ENCODE measurements around the gene MED10. TPM values are rescaled to one million over a fixed set of nuclear protein-coding genes. Genes with fewer than 3 reads are reported as not detected.

MED10 gene
- total and polyA plus RNA-seq, 2 experiments from 2014 or later, result 16.0 to 58.1 TPM

GRCh38 chr5:6396836-6397535, 18.6 kb upstream of the MED10 start (continued):
- TF ChIP-seq, protein P1, sequence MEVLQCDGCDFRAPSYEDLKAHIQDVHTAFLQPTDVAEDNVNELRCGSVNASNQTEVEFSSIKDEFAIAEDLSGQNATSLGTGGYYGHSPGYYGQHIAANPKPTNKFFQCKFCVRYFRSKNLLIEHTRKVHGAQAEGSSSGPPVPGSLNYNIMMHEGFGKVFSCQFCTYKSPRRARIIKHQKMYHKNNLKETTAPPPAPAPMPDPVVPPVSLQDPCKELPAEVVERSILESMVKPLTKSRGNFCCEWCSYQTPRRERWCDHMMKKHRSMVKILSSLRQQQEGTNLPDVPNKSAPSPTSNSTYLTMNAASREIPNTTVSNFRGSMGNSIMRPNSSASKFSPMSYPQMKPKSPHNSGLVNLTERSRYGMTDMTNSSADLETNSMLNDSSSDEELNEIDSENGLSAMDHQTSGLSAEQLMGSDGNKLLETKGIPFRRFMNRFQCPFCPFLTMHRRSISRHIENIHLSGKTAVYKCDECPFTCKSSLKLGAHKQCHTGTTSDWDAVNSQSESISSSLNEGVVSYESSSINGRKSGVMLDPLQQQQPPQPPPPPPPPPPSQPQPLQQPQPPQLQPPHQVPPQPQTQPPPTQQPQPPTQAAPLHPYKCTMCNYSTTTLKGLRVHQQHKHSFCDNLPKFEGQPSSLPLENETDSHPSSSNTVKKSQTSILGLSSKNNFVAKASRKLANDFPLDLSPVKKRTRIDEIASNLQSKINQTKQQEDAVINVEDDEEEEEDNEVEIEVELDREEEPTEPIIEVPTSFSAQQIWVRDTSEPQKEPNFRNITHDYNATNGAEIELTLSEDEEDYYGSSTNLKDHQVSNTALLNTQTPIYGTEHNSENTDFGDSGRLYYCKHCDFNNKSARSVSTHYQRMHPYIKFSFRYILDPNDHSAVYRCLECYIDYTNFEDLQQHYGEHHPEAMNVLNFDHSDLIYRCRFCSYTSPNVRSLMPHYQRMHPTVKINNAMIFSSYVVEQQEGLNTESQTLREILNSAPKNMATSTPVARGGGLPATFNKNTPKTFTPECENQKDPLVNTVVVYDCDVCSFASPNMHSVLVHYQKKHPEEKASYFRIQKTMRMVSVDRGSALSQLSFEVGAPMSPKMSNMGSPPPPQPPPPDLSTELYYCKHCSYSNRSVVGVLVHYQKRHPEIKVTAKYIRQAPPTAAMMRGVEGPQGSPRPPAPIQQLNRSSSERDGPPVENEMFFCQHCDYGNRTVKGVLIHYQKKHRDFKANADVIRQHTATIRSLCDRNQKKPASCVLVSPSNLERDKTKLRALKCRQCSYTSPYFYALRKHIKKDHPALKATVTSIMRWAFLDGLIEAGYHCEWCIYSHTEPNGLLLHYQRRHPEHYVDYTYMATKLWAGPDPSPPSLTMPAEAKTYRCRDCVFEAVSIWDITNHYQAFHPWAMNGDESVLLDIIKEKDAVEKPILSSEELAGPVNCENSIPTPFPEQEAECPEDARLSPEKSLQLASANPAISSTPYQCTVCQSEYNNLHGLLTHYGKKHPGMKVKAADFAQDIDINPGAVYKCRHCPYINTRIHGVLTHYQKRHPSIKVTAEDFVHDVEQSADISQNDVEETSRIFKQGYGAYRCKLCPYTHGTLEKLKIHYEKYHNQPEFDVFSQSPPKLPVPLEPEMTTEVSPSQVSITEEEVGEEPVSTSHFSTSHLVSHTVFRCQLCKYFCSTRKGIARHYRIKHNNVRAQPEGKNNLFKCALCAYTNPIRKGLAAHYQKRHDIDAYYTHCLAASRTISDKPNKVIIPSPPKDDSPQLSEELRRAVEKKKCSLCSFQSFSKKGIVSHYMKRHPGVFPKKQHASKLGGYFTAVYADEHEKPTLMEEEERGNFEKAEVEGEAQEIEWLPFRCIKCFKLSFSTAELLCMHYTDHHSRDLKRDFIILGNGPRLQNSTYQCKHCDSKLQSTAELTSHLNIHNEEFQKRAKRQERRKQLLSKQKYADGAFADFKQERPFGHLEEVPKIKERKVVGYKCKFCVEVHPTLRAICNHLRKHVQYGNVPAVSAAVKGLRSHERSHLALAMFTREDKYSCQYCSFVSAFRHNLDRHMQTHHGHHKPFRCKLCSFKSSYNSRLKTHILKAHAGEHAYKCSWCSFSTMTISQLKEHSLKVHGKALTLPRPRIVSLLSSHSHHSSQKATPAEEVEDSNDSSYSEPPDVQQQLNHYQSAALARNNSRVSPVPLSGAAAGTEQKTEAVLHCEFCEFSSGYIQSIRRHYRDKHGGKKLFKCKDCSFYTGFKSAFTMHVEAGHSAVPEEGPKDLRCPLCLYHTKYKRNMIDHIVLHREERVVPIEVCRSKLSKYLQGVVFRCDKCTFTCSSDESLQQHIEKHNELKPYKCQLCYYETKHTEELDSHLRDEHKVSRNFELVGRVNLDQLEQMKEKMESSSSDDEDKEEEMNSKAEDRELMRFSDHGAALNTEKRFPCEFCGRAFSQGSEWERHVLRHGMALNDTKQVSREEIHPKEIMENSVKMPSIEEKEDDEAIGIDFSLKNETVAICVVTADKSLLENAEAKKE (CRISPR knock-in tag; IDR thresholded peaks at IDR 0.05), result no peak
- TF ChIP-seq, protein P2, sequence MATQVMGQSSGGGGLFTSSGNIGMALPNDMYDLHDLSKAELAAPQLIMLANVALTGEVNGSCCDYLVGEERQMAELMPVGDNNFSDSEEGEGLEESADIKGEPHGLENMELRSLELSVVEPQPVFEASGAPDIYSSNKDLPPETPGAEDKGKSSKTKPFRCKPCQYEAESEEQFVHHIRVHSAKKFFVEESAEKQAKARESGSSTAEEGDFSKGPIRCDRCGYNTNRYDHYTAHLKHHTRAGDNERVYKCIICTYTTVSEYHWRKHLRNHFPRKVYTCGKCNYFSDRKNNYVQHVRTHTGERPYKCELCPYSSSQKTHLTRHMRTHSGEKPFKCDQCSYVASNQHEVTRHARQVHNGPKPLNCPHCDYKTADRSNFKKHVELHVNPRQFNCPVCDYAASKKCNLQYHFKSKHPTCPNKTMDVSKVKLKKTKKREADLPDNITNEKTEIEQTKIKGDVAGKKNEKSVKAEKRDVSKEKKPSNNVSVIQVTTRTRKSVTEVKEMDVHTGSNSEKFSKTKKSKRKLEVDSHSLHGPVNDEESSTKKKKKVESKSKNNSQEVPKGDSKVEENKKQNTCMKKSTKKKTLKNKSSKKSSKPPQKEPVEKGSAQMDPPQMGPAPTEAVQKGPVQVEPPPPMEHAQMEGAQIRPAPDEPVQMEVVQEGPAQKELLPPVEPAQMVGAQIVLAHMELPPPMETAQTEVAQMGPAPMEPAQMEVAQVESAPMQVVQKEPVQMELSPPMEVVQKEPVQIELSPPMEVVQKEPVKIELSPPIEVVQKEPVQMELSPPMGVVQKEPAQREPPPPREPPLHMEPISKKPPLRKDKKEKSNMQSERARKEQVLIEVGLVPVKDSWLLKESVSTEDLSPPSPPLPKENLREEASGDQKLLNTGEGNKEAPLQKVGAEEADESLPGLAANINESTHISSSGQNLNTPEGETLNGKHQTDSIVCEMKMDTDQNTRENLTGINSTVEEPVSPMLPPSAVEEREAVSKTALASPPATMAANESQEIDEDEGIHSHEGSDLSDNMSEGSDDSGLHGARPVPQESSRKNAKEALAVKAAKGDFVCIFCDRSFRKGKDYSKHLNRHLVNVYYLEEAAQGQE (IDR thresholded peaks at IDR 0.05; ENCODE audit: unreplicated experiment), result no peak

- no peaks in the 10 kb centered on the region for H3F3A ChIP-seq (replicated peaks; ENCODE audit: low read depth)
- H3K27ac ChIP-seq (ENCODE audit: low read depth), result no peak overlapping the region
- H3K4me1 ChIP-seq (ENCODE audit: insufficient read depth), result no peaks in the 10 kb centered on the region
- no peak for ATAC-seq
- no peak for DNase-seq (ENCODE audit: low spot score)
- no peak overlapping the region for H3K4me2 ChIP-seq
- no peaks in the 10 kb centered on the region for H3K36me3 ChIP-seq (ENCODE audit: insufficient read depth)
- H3K36me3 Mint-ChIP-seq (ENCODE audit: low read depth), result peaks cover 6% of the 10 kb centered on the region; the same call in 1 of the 3 replicates
- no peak overlapping the region for H3K27ac Mint-ChIP-seq
- H3K27me3 ChIP-seq (ENCODE audit: insufficient read depth), result no peaks in the 10 kb centered on the region
- no peaks in the 10 kb centered on the region; the same call in 1 of the 3 replicates for H3K4me1 Mint-ChIP-seq
- H2AFZ ChIP-seq, result no peak overlapping the region
- no peak overlapping the region for H3K4me3 ChIP-seq
- peaks cover 3% of the 10 kb centered on the region; the same call in 1 of the 2 replicates for H3K9me2 ChIP-seq (ENCODE audit: insufficient read depth)
- H4K20me1 ChIP-seq (replicated peaks; ENCODE audit: insufficient read depth), result no peaks in the 10 kb centered on the region
- no peaks in the 10 kb centered on the region for H3K79me2 ChIP-seq (replicated peaks; ENCODE audit: insufficient read depth)
- peaks cover 5% of the 10 kb centered on the region; the same call in 2 of the 3 replicates for H3K9me3 Mint-ChIP-seq
- no peak overlapping the region for H3K4me3 Mint-ChIP-seq
- peaks cover 8% of the 10 kb centered on the region for H3K27me3 Mint-ChIP-seq (ENCODE audit: insufficient read depth, low read depth, poor library complexity)
- TF ChIP-seq, protein P3, sequence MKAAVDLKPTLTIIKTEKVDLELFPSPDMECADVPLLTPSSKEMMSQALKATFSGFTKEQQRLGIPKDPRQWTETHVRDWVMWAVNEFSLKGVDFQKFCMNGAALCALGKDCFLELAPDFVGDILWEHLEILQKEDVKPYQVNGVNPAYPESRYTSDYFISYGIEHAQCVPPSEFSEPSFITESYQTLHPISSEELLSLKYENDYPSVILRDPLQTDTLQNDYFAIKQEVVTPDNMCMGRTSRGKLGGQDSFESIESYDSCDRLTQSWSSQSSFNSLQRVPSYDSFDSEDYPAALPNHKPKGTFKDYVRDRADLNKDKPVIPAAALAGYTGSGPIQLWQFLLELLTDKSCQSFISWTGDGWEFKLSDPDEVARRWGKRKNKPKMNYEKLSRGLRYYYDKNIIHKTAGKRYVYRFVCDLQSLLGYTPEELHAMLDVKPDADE (IDR thresholded peaks at IDR 0.05), result no peak
- TF ChIP-seq, protein P2 (IDR thresholded peaks at IDR 0.05; ENCODE audit: unreplicated experiment), result no peak
- TF ChIP-seq STAT1 (IDR thresholded peaks at IDR 0.05; ENCODE audit: unreplicated experiment), result no peak
- no peak for TF ChIP-seq ZNF114 (CRISPR knock-in tag; IDR thresholded peaks at IDR 0.05)
- TF ChIP-seq CREB1 (CRISPR knock-in tag; IDR thresholded peaks at IDR 0.05; ENCODE audit: low read depth), result no peak
- TF ChIP-seq POLR2AphosphoS5 (IDR thresholded peaks at IDR 0.05; ENCODE audit: low read depth), result no peak
- no peak for TF ChIP-seq JUNB (IDR thresholded peaks at IDR 0.05; ENCODE audit: unreplicated experiment)
These were observed 17.7 kb upstream of the MED10 start for GRCh38 chr5:6396043-6396442.
